H1 (cell line): ENCODE results near the gene ADGRV1. TPM values are rescaled to one million over a fixed set of nuclear protein-coding genes. Genes with fewer than 3 reads are reported as not detected.

ENCODE experiments used
- CTCF ChIA-PET: fragments of 300-600 bp; sonication (Branson Sonifier 250); formaldehyde crosslinking; loops from one replicate; lab custom pipeline; 2021; ENCODE audit not compliant: partially characterized antibody; lab: Charles Lee
- POLR2A ChIA-PET: fragments of 300-600 bp; sonication (Branson Sonifier 250); formaldehyde crosslinking; loops from one replicate; lab custom pipeline; 2021; ENCODE audit warnings: inconsistent platforms; ENCODE audit not compliant: partially characterized antibody; lab: Charles Lee
- DNase-seq, 2 experiments: peaks; one replicate each; pipeline versions ENCODE4 v3.0.0 to v3.0.0-alpha.2; 2010 to 2022; ENCODE audit warnings: low spot score in 2 of 2, low read depth in 1 of 2, mixed read lengths in 1 of 2
- FAIRE-seq: peaks from 2 replicates; lab custom pipeline; 2011; peaks lifted over from hg19 to GRCh38; lab: Jason Lieb, UNC
- H2AFZ ChIP-seq: 2 replicates; pipeline ENCODE4 v1.8.1; 2012; ENCODE audit warnings: low read length, inconsistent platforms
- H2AK5ac ChIP-seq: 2 replicates; pipeline ENCODE4 v1.6.1; 2013; ENCODE audit warnings: low read depth, low read length
- H2BK120ac ChIP-seq: replicated peaks from 2 replicates; pipeline ENCODE3; 2013; ENCODE audit warnings: low read depth, low read length, inconsistent platforms
- H2BK12ac ChIP-seq: 2 replicates; pipeline ENCODE4 v1.6.1; 2013; ENCODE audit warnings: low read depth, low read length
- H2BK15ac ChIP-seq: 2 replicates; pipeline ENCODE4 v1.6.1; 2013; ENCODE audit warnings: low read length
- H2BK20ac ChIP-seq: 2 replicates; pipeline ENCODE4 v1.6.1; 2013; ENCODE audit warnings: low read length
- H2BK5ac ChIP-seq: 2 replicates; pipeline ENCODE4 v1.6.1; 2013; ENCODE audit warnings: low read depth, low read length
- H3K14ac ChIP-seq: 2 replicates; pipeline ENCODE4 v1.6.1; 2013; ENCODE audit warnings: inconsistent platforms; ENCODE audit not compliant: insufficient read length
- H3K18ac ChIP-seq: 2 replicates; pipeline ENCODE4 v1.6.1; 2013; ENCODE audit warnings: low read length; ENCODE audit errors: extremely low read depth
- H3K23ac ChIP-seq: 2 replicates; pipeline ENCODE4 v1.6.1; 2013; ENCODE audit warnings: inconsistent platforms; ENCODE audit not compliant: insufficient read length
- H3K23me2 ChIP-seq: 2 replicates; pipeline ENCODE4 v1.6.1; 2013; ENCODE audit warnings: low read depth, low read length
- H3K27ac ChIP-seq: 2 replicates; pipeline ENCODE4 v1.6.1; 2011; ENCODE audit warnings: low read depth, low read length, inconsistent platforms
- H3K27me3 ChIP-seq, 4 experiments: replicated peaks in 1 of 4; 1 replicate in 1 of 4; 2 replicates in 3 of 4; pipeline versions ENCODE4 v1.6.1 to v1.8.1; 2011 to 2013; ENCODE audit warnings: low read length in 3 of 4, mild to moderate bottlenecking in 3 of 4, inconsistent platforms in 2 of 4, mixed read lengths in 2 of 4, moderate library complexity in 1 of 4; ENCODE audit not compliant: control insufficient read depth in 3 of 4, insufficient read depth in 3 of 4; ENCODE audit errors: extremely low read depth in 1 of 4
- H3K36me3 ChIP-seq, 4 experiments: 2 replicates each; pipeline versions ENCODE4 v1.6.1 to v1.8.1; 2011 to 2013; ENCODE audit warnings: mild to moderate bottlenecking in 4 of 4, low read length in 3 of 4, moderate library complexity in 2 of 4, control low read depth in 1 of 4, inconsistent platforms in 1 of 4; ENCODE audit not compliant: insufficient read depth in 4 of 4, control insufficient read depth in 2 of 4
- H3K4ac ChIP-seq: replicated peaks from 2 replicates; pipeline ENCODE3; 2013; ENCODE audit warnings: low read length, low read depth, mixed read lengths, inconsistent platforms; ENCODE audit not compliant: insufficient read length
- H3K4me1 ChIP-seq, 4 experiments: replicated peaks in 1 of 4; 1 replicate in 1 of 4; 2 replicates in 3 of 4; pipeline versions ENCODE4 v1.6.1 to v1.8.1; 2011 to 2013; ENCODE audit warnings: low read length in 3 of 4, inconsistent platforms in 2 of 4, mixed read lengths in 1 of 4; ENCODE audit not compliant: insufficient read depth in 4 of 4, control insufficient read depth in 3 of 4
- H3K4me2 ChIP-seq, 2 experiments: 2 replicates each; pipeline versions ENCODE4 v1.6.1 to v1.8.1; 2011 to 2013; ENCODE audit warnings: low read depth in 2 of 2, low read length in 2 of 2, control low read depth in 1 of 2, inconsistent platforms in 1 of 2, mild to moderate bottlenecking in 1 of 2; ENCODE audit not compliant: insufficient read depth in 1 of 2
- H3K4me3 ChIP-seq, 4 experiments: fragments of 200-600, 300-600 bp in 1 of 4; sonication (generic), shearing (Covaris generic), sonication (Bioruptor Twin) in 1 of 4; 2 replicates each; pipeline versions ENCODE4 v1.5.1 to v1.8.1; 2011 to 2016; ENCODE audit warnings: low read length in 4 of 4, low read depth in 3 of 4, control low read depth in 2 of 4, inconsistent platforms in 2 of 4, mild to moderate bottlenecking in 2 of 4, mixed read lengths in 1 of 4, moderate library complexity in 1 of 4; ENCODE audit not compliant: insufficient read depth in 2 of 4; ENCODE audit errors: extremely low read depth in 1 of 4
- H3K56ac ChIP-seq: replicated peaks from 2 replicates; pipeline ENCODE3; 2013; ENCODE audit warnings: low read depth, mild to moderate bottlenecking, mixed read lengths, low read length, inconsistent platforms; ENCODE audit not compliant: insufficient read length
- H3K79me1 ChIP-seq: 2 replicates; pipeline ENCODE4 v1.6.1; 2013; ENCODE audit warnings: low read depth, low read length, control low read depth
- H3K79me2 ChIP-seq, 2 experiments: 2 replicates each; pipeline versions ENCODE4 v1.6.1 to v1.8.1; 2012 to 2013; ENCODE audit warnings: low read length in 2 of 2, mild to moderate bottlenecking in 2 of 2, inconsistent platforms in 1 of 2; ENCODE audit not compliant: insufficient read depth in 2 of 2, control insufficient read depth in 1 of 2
- H3K9ac ChIP-seq, 4 experiments: replicated peaks in 1 of 4; 1 replicate in 1 of 4; 2 replicates in 3 of 4; pipeline versions ENCODE4 v1.6.1 to v1.8.1; 2011 to 2013; ENCODE audit warnings: low read depth in 3 of 4, low read length in 3 of 4, control low read depth in 2 of 4, mild to moderate bottlenecking in 2 of 4, moderate library complexity in 2 of 4, inconsistent platforms in 1 of 4; ENCODE audit errors: extremely low read depth in 1 of 4
- H3K9me3 ChIP-seq, 2 experiments: 2 replicates each; pipeline versions ENCODE4 v1.6.1 to v1.8.1; 2012 to 2013; ENCODE audit warnings: mild to moderate bottlenecking in 2 of 2, moderate library complexity in 2 of 2, control low read depth in 1 of 2, inconsistent platforms in 1 of 2, low read depth in 1 of 2, low read length in 1 of 2, mixed read lengths in 1 of 2; ENCODE audit not compliant: insufficient read depth in 2 of 2
- H4K20me1 ChIP-seq, 2 experiments: replicated peaks in 1 of 2; 2 replicates each; pipeline versions ENCODE3 to v1.8.1; 2011 to 2013; ENCODE audit warnings: inconsistent platforms in 2 of 2, low read length in 2 of 2, mild to moderate bottlenecking in 1 of 2; ENCODE audit not compliant: insufficient read depth in 2 of 2, control insufficient read depth in 1 of 2
- H4K5ac ChIP-seq: 2 replicates; pipeline ENCODE4 v1.6.1; 2013; ENCODE audit warnings: low read length, low read depth, mixed read lengths, inconsistent platforms; ENCODE audit not compliant: insufficient read length
- H4K8ac ChIP-seq: 2 replicates; pipeline ENCODE4 v1.8.0; 2013; ENCODE audit warnings: mild to moderate bottlenecking, moderate library complexity, low read length, inconsistent platforms; ENCODE audit not compliant: insufficient read depth; ENCODE audit errors: extremely low read depth
- H4K91ac ChIP-seq: replicated peaks from 2 replicates; pipeline ENCODE3; 2013; ENCODE audit warnings: low read length, mixed read lengths, inconsistent platforms; ENCODE audit not compliant: insufficient read length
- CBX5 ChIP-seq: fragments of 300-800, 300-1000 bp; sonication (generic); IDR thresholded peaks from 2 replicates; pipeline ENCODE4 v1.7.1; 2016; ENCODE audit warnings: antibody characterized with exemption, low read length, low read depth
- CBX8 ChIP-seq: fragments of 300-800, 300-1000 bp; sonication (generic); IDR thresholded peaks from 2 replicates; pipeline ENCODE4 v1.7.1; 2016; ENCODE audit warnings: low read depth, low read length, borderline replicate concordance
- HDAC2 ChIP-seq, 2 experiments: fragments of 300-600 bp in 1 of 2; sonication (generic) in 1 of 2; IDR thresholded peaks; 2 replicates each; pipeline ENCODE4 v1.6.1; 2011 to 2012; ENCODE audit warnings: low read depth in 2 of 2, low read length in 2 of 2, mild to moderate bottlenecking in 2 of 2, moderate library complexity in 2 of 2, borderline replicate concordance in 1 of 2, inconsistent platforms in 1 of 2
- MAFK ChIP-seq: IDR thresholded peaks from 2 replicates; pipeline ENCODE4 v1.6.1; 2012; ENCODE audit warnings: low read depth, mild to moderate bottlenecking, improper control_type of control experiment, low read length
- POLR2A ChIP-seq, 2 experiments: IDR thresholded peaks; 1 replicate in 1 of 2; 2 replicates in 1 of 2; pipeline ENCODE4 v1.6.1; 2011; ENCODE audit warnings: low read depth in 2 of 2, low read length in 2 of 2, mild to moderate bottlenecking in 2 of 2; ENCODE audit errors: control extremely low read depth in 1 of 2
- POLR2AphosphoS5 ChIP-seq: IDR thresholded peaks from 2 replicates; pipeline ENCODE4 v1.6.1; 2011; ENCODE audit warnings: low read depth, low read length
- RXRA ChIP-seq: IDR thresholded peaks from 2 replicates; pipeline ENCODE4 v1.6.1; 2011; ENCODE audit warnings: low read depth, mild to moderate bottlenecking, low read length, moderate library complexity; ENCODE audit not compliant: insufficient read depth
- SP2 ChIP-seq: IDR thresholded peaks from 2 replicates; pipeline ENCODE4 v1.6.1; 2012; ENCODE audit warnings: mild to moderate bottlenecking, low read length, inconsistent platforms
- SUZ12 ChIP-seq: fragments of 200-600 bp; sonication (generic); IDR thresholded peaks from 2 replicates; pipeline ENCODE4 v1.6.1; 2012; ENCODE audit warnings: mild to moderate bottlenecking, inconsistent platforms, low read length, moderate library complexity, mixed read lengths
- WGBS, 2 experiments: shearing (Covaris generic) in 1 of 2; methylation state at CpG; one replicate each; pipeline versions ENCODE4 v1.1.6 to v1.1.7; 2013 to 2015; ENCODE audit warnings: low lambda C conversion rate in 2 of 2, mixed read lengths in 2 of 2, inconsistent platforms in 1 of 2, low coverage in 1 of 2, missing lambda C conversion rate in 1 of 2; ENCODE audit not compliant: insufficient replicate concordance in 2 of 2, insufficient coverage in 1 of 2, insufficient read length in 1 of 2; ENCODE audit errors: extremely low coverage in 1 of 2, missing lambda C conversion rate in 1 of 2; 5-methylcytosine and 5-hydroxymethylcytosine counted together
- polyA plus RNA-seq, 7 experiments: library from polyadenylated mRNA; depleted of rRNA in 3 of 7; stranded (reverse) in 5 of 7; unstranded in 2 of 7; fragments of >200 nt in 5 of 7; fragments of 200-250 nt in 2 of 7; gene quantifications; 1 replicate in 5 of 7; 2 replicates in 1 of 7; 4 replicates in 1 of 7; pipeline versions ENCODE4 v1.2.1 to v1.2.3, GENCODE V29; 2011 to 2013; ENCODE audit warnings: missing spikeins in 2 of 7, mixed read lengths in 2 of 7
- total RNA-seq: library from RNA; stranded (reverse); fragmentation: NEBNext Ultra II Directional; extraction: Animal tissue kit (Norgen Biotek cat#: 25700); gene quantifications from 2 replicates; pipeline ENCODE4 v1.2.1, GENCODE V29; 2021

The ADGRV1 gene
- total and polyA plus RNA-seq, 2 of the 8 experiments (the other 6 are each of a cell fraction or from before 2014, with no cell fraction given): 53.1 to 62.2 TPM

- no peak overlapping the region for H3K4me2 ChIP-seq
- TF ChIP-seq SUZ12 (no peak), SP2 (no peak), CBX8 (no peak), CBX5 (no peak), RXRA (no peak), POLR2AphosphoS5 (no peak), POLR2A (IDR thresholded peaks at IDR 0.05; ENCODE audit: control extremely low read depth in 1 of 2, low read depth in 2 of 2, low read length in 2 of 2) (no peak), HDAC2 (IDR thresholded peaks at IDR 0.05; ENCODE audit: borderline replicate concordance in 1 of 2, low read depth in 2 of 2, low read length in 2 of 2) (no peak), MAFK (no peak)
Observed at GRCh38 chr5:90877049-90877448, 318.5 kb downstream of the ADGRV1 start.

More at GRCh38 chr5:90877049-90877448, 318.5 kb downstream of the ADGRV1 start:
- no peak overlapping the region for H3K14ac ChIP-seq
- DNase-seq (no peak), FAIRE-seq (no peak)
- no peaks in the 10 kb centered on the region for H3K27me3 ChIP-seq
- no peak overlapping the region for H3K18ac ChIP-seq
- no peak overlapping the region for H2BK15ac ChIP-seq
- no peak overlapping the region for H3K23ac ChIP-seq
- no peak overlapping the region for H2AK5ac ChIP-seq
- CTCF ChIA-PET: interaction anchor here (0.8 to 6.0 kb wide), 2 partner anchors 11 to 13 kb away, joined by 3 to 40 read pairs; no protein-coding TSS in a partner anchor
- H3K27ac ChIP-seq: no peak overlapping the region
- H2AFZ ChIP-seq: no peak overlapping the region
- POLR2A ChIA-PET: no interaction called here
- WGBS, 2 experiments: 87% methylated on average over 2 of the region's 2 CpGs; no CpG with 5 or more reads in 1 of the 2 experiments
- H4K8ac ChIP-seq: no peak overlapping the region
- H3K4ac ChIP-seq: no peak overlapping the region
- H3K79me2 ChIP-seq: no peaks in the 10 kb centered on the region
- H4K20me1 ChIP-seq: no peaks in the 10 kb centered on the region
- no peak overlapping the region for H3K4me3 ChIP-seq
- H2BK12ac ChIP-seq: no peak overlapping the region
- H2BK20ac ChIP-seq: no peak overlapping the region
- H3K9me3 ChIP-seq: no peaks in the 10 kb centered on the region
- H3K9ac ChIP-seq: no peak overlapping the region
- no peaks in the 10 kb centered on the region for H3K23me2 ChIP-seq
- peaks cover 0 to 13% (median 3%) of the 10 kb centered on the region in 4 experiments; a peak in 2 of 7 replicates for H3K4me1 ChIP-seq
- H4K91ac ChIP-seq: no peak overlapping the region
- no peak overlapping the region for H2BK5ac ChIP-seq
- no peak overlapping the region for H4K5ac ChIP-seq
- no peak overlapping the region for H3K56ac ChIP-seq
- H3K79me1 ChIP-seq: no peaks in the 10 kb centered on the region
- no peak overlapping the region for H2BK120ac ChIP-seq
- H3K36me3 ChIP-seq: peaks cover 0 to 6% (median 1%) of the 10 kb centered on the region in 4 experiments; a peak in 3 of 8 replicates
